Right hindlimb (tissue), 1 donor: ENCODE data around the gene FNIP1.
A peak's percentile ranks its signal among the peaks of the same experiment; 100 is the strongest.
"Not testable (repeated sequence)": the region's sequence is repeated elsewhere in the genome, so short reads cannot be mapped to it uniquely, and the experiment has no call there.

ENCODE experiments used
- DNase-seq: peaks from one replicate; pipeline ENCODE4 v3.0.0-alpha.2; 2018

The FNIP1 gene

GRCh38 chr5:131635684-131636572, 160.9 kb downstream of the FNIP1 start:
- DNase-seq: no peak

- DNase-seq: peak; percentile 99
These were observed 161.7 kb downstream of the FNIP1 start, which contains the start of gene RAPGEF6 for GRCh38 chr5:131634996-131635683. TSS of gene RAPGEF6 (minus strand) at chr5:131635229. CDS start at chr5:131635030, 199 bp downstream.

DNA sequence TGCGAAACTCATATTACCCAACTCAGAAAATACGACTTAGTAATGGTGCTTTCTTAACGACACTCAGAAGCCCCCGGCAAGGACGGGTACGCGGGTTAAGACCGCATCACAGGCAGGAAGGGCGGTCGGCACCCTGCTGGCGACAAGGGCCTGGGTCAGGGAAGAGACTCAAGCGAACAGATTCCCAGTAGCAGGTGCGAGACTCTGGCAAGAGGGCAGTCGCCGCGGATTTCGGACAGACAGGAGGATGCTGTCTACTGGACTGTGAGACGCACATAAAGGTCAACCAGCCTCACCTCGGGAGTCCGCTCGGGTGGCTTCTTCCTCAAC, 162.2 kb downstream of the FNIP1 start:
- DNase-seq: peak; percentile 78

- no peak for DNase-seq
These were observed 162.6 kb downstream of the FNIP1 start for GRCh38 chr5:131634238-131634637.

DNA sequence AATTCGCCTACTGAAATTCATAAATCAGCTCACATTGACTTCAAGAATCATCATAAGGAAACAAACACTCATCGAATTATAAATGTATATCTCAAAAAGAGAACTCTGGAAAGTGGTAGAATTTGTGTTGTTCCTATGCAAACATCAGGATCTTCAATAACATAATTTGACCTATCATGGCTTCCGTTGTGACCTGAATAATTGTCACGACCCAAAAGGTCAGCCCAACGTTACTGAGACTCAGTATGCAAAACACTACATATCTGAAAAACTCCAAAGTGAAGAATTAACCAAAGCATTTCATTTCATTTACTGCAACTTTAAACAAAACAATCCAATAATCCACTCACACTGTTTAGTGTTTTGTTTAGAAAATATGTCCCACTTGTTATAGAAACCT, 163.0 kb downstream of the FNIP1 start:
- DNase-seq: no peak

GRCh38 chr5:131630963-131631350, 165.9 kb downstream of the FNIP1 start:
- DNase-seq: no peak

DNA sequence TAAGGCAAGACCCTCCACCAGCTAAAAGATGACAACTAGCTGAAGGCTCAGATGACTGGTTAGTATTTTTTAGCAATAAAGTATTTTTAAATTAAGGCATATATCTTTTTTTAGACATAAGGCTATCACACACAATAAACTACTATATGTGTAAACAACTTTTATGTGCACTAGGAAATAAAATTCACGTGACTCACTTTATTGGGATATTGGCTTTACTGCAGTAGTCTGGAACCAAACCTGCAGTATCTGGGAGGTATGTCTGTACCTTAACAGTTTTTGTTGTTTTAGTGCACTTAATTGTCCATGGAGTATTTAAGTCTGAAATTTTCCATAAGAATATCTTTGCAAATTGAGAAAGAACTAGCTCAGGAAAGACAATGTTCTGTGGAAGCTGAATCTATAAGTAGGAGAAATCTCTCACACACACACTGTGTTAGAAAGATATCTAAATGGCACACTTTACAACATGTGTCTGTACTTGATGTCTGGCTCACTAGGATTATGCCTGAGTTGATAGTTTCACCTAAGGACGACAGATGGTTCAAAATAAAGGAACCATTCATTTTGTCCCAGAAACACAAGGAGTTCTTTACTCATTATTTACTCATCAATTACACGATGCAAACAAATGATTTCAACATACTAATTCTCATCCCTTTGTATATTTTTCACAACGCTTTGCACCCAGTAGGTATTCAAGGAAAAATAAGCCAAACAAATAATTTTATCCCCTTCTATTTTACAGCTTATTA, 166.4 kb downstream of the FNIP1 start:
- DNase-seq: no peak

- no peak for DNase-seq
These were observed 167.8 kb downstream of the FNIP1 start for GRCh38 chr5:131628990-131629389.

DNA sequence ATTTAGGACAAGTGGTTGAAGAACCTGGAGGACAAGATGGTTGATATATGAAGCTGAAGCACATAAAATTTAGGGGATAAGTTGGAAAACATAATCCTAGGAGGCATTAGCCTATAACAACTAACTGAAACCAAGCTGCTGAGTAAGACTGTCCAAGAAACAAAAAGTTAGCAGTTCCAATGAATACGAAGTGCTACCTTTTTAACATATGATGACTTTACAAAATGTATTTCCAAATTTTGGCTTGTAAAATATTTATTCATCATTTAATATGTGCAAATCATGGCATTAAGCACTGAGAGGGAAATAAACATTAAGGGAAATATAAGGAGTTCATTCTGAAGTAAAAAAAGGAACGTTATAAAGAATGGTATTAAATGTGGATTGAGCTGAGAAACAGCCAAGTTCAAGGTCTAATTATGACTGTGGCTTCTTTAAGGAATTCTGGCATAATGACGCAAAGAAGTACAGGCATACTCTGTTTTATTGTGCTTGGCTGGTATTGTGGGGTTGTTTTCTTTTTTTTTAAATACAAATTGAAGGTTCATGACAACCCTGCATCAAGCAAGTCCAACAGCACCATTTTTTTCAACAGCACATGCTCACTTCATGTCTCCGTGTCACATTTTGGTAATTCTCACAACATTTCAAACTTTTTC, 169.5 kb downstream of the FNIP1 start:
- no peak for DNase-seq

GRCh38 chr5:131622633-131623032, 174.2 kb downstream of the FNIP1 start:
- no peak for DNase-seq

- not testable (repeated sequence) for DNase-seq
These were observed 175.7 kb downstream of the FNIP1 start for GRCh38 chr5:131621164-131621563.

- no peak for DNase-seq
These were observed 177.7 kb downstream of the FNIP1 start for GRCh38 chr5:131619102-131619501.

DNA sequence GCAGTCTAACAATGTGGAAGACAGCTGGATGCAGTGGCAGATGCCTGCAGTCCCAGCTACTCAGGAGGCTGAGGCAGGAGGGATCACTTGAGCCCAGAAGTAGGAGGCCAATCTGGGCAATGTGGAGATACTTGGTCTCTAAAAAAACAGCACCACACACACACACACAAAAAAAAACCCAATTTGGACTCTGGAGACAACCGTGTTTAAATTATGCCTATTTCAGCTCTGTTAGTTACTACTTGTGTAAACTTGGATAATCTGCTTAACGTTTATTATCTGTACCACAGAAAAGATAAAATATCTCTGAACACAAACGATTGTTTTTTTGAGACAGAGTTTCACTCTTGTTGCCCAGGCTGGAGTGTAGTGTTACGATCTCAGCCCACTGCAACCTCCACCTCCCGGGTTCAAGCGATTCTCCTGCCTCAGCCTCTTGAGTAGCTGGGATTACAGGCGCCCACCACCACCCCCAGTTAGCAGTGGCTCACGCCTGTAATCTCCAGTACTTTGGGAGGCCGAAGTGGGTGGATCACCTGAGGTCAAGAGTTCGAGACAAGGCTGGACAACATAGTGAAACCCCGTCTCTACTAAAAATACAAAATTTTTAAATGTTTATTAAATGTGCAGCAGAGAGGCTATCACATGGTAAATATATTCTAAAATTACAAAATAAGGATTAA, 179.5 kb downstream of the FNIP1 start:
- no peak for DNase-seq

- no peak for DNase-seq
These were observed 180.9 kb downstream of the FNIP1 start for GRCh38 chr5:131615957-131616356.

DNA sequence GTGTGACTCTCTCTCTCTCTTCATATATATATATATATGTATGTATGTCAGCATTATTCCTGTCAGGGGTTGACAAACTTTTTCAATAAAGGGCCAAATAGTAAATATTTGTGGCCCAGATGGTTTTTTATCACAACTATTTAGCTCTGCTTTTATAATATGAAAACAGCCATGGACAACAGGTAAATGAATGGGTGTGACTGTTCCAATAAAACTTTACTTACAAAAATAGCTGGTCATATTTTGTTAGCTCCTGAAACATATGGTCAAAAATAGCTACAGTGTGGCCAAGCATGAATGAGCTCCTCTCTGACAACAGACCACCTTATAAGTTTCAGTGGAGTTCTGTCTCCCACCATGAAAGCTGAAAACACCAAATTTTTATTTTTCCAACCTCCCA, 183.4 kb downstream of the FNIP1 start:
- DNase-seq: no peak

DNA sequence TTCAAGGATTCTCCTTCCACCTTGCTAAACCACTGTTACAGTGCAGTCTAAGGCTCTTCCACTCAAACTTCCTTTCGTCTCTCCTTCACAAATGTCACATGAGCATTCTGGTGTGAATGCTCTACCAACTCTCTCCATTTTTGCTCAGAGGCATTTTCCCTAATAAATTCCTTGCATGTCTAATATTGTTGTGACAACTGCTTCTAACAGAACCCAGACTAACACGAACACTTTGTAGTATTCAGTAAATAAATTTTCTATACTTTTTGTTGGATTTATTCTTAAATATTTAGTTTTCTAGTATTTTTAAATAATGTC, 185.8 kb downstream of the FNIP1 start:
- DNase-seq: no peak

GRCh38 chr5:131610198-131611063, 186.4 kb downstream of the FNIP1 start:
- DNase-seq: no peak

GRCh38 chr5:131609774-131610173, 187.0 kb downstream of the FNIP1 start:
- DNase-seq: no peak

- DNase-seq: no peak
These were observed 188.2 kb downstream of the FNIP1 start for GRCh38 chr5:131608597-131608996.

GRCh38 chr5:131607903-131608540, 188.8 kb downstream of the FNIP1 start:
- no peak for DNase-seq

DNA sequence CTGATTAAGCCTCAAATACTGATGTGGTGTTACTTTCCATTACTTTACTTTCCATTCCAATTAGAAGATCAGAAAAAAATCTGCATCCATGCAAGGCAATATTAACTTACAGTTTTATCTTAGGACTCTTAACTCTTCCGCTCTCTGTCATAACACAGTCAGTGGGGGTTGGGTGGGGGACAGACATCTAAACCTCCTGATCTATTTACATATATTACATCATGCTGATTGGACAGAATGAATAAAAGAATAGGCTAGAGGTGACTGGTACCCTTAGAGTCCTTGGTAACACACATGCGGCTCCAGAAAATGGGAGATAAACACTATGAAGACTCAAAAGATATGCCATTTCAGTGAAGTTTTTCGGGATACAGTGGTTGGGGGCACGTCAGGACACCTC, 189.4 kb downstream of the FNIP1 start:
- no peak for DNase-seq
